ENCODE measurements around the gene WDHD1.
A peak's percentile ranks its signal among the peaks of the same experiment; 100 is the strongest.
"Not testable (repeated sequence)": the region's sequence is repeated elsewhere in the genome, so short reads cannot be mapped to it uniquely, and the experiment has no call there.

Gene WDHD1

GRCh38 chr14:55048900-55049436 is 22.1 kb upstream of the WDHD1 start:
- no peak overlapping the region for H3K27ac ChIP-seq
- no peak for DNase-seq (ENCODE audit: low read depth, low spot score)

- no peak for DNase-seq (ENCODE audit: low read depth, low spot score)
Measured at GRCh38 chr14:55047301-55048053, 20.6 kb upstream of the WDHD1 start.

GRCh38 chr14:55045087-55045486 is 18.2 kb upstream of the WDHD1 start:
- no peak for DNase-seq (ENCODE audit: low read depth, low spot score)
- H3K27ac ChIP-seq = no peak overlapping the region

More at GRCh38 chr14:55047301-55048053, 20.6 kb upstream of the WDHD1 start:
- H3K27ac ChIP-seq = no peak overlapping the region

GRCh38 chr14:55043528-55043927 is 16.6 kb upstream of the WDHD1 start:
- H3K27ac ChIP-seq = no peak overlapping the region
- no peak for DNase-seq (ENCODE audit: low read depth, low spot score)

GRCh38 chr14:55038708-55039107 is 11.8 kb upstream of the WDHD1 start:
- no peak for DNase-seq (ENCODE audit: low read depth, low spot score)
- peak overlapping the region; percentile 60 for H3K27ac ChIP-seq

GRCh38 chr14:55037995-55038394 is 11.1 kb upstream of the WDHD1 start:
- peak overlapping the region; percentile 60 for H3K27ac ChIP-seq
- DNase-seq (ENCODE audit: low read depth, low spot score) = not testable (repeated sequence)

- no peak overlapping the region for H3K27ac ChIP-seq
- DNase-seq (ENCODE audit: low read depth, low spot score) = no peak
Measured at GRCh38 chr14:55031190-55031589, 4.3 kb upstream of the WDHD1 start.

GRCh38 chr14:55028476-55028875 is 1.6 kb upstream of the WDHD1 start:
- no peak for DNase-seq (ENCODE audit: low read depth, low spot score)
- H3K27ac ChIP-seq = no peak overlapping the region

GRCh38 chr14:55028066-55028465 is 1.2 kb upstream of the WDHD1 start:
- no peak for DNase-seq (ENCODE audit: low read depth, low spot score)
- no peak overlapping the region for H3K27ac ChIP-seq

- DNase-seq (ENCODE audit: low read depth, low spot score) = no peak
- H3K27ac ChIP-seq = peak overlapping the region; percentile 80
Measured at GRCh38 chr14:55026441-55026792, 482 bp downstream of the WDHD1 start.

- peak overlapping the region; percentile 80 for H3K27ac ChIP-seq
Measured at GRCh38 chr14:55025948-55026347, 951 bp downstream of the WDHD1 start.

GRCh38 chr14:55024365-55024764 is 2.5 kb downstream of the WDHD1 start:
- not testable (repeated sequence) for H3K27ac ChIP-seq; DNase-seq (ENCODE audit: low read depth, low spot score)

More at GRCh38 chr14:55025948-55026347, 951 bp downstream of the WDHD1 start:
- DNase-seq (ENCODE audit: low read depth, low spot score) = no peak

GRCh38 chr14:55019968-55020554 is 6.8 kb downstream of the WDHD1 start:
- no peak overlapping the region for H3K27ac ChIP-seq
- no peak for DNase-seq (ENCODE audit: low read depth, low spot score)

- peak overlapping the region; percentile 43 for H3K27ac ChIP-seq
- no peak for DNase-seq (ENCODE audit: low read depth, low spot score)
Measured at GRCh38 chr14:55015006-55015405, 11.9 kb downstream of the WDHD1 start.

- DNase-seq (ENCODE audit: low read depth, low spot score) = no peak
- H3K27ac ChIP-seq = no peak overlapping the region
Measured at GRCh38 chr14:55005071-55005470, 21.8 kb downstream of the WDHD1 start.

GRCh38 chr14:55000381-55000780 is 26.5 kb downstream of the WDHD1 start:
- DNase-seq (ENCODE audit: low read depth, low spot score) = no peak

GRCh38 chr14:54985156-54985555 is 41.7 kb downstream of the WDHD1 start:
- H3K27ac ChIP-seq = peak overlapping the region; percentile 44
- peak; percentile 39 for DNase-seq (ENCODE audit: low read depth, low spot score)

More at GRCh38 chr14:55000381-55000780, 26.5 kb downstream of the WDHD1 start:
- no peak overlapping the region for H3K27ac ChIP-seq

GRCh38 chr14:54981698-54982097 is 45.2 kb downstream of the WDHD1 start:
- no peak for DNase-seq (ENCODE audit: low read depth, low spot score)

GRCh38 chr14:54979039-54979438 is 47.9 kb downstream of the WDHD1 start:
- no peak overlapping the region for H3K27ac ChIP-seq
- DNase-seq (ENCODE audit: low read depth, low spot score) = no peak

More at GRCh38 chr14:54981698-54982097, 45.2 kb downstream of the WDHD1 start:
- H3K27ac ChIP-seq = no peak overlapping the region

- DNase-seq (ENCODE audit: low read depth, low spot score) = no peak
- peak overlapping the region; percentile 32 for H3K27ac ChIP-seq
Measured at GRCh38 chr14:54976316-54976715, 50.6 kb downstream of the WDHD1 start.

GRCh38 chr14:54975856-54976255 is 51.0 kb downstream of the WDHD1 start:
- peak overlapping the region; percentile 32 for H3K27ac ChIP-seq
- no peak for DNase-seq (ENCODE audit: low read depth, low spot score)

All from epithelial cell of prostate (primary cell).